PC-9 (cell line): ENCODE results near the gene CELSR2. TPM values are rescaled to one million over a fixed set of nuclear protein-coding genes. Genes with fewer than 3 reads are reported as not detected.

Experiments used
- BruUV-seq: library from RNA; stranded (reverse); fragments of 400-500 nt; replicated peaks from 2 replicates; lab custom pipeline; 2021; lab: Mats Ljungman, UMichigan
- CTCF ChIA-PET: fragments of 300-600 bp; sonication (Branson Sonifier 250); formaldehyde crosslinking; loops from one replicate; lab custom pipeline; 2022; ENCODE audit warnings: antibody characterized with exemption; lab: Charles Lee
- POLR2A ChIA-PET: fragments of 300-600 bp; sonication (Branson Sonifier 250); formaldehyde crosslinking; loops from one replicate; lab custom pipeline; 2022; ENCODE audit warnings: antibody characterized with exemption; ENCODE audit not compliant: unreplicated experiment; lab: Charles Lee
- DNase-seq, 2 experiments: peaks; one replicate each; pipeline versions ENCODE4 v3.0.0 to v3.0.0-alpha.2; 2015 to 2022; ENCODE audit warnings: mixed read lengths in 1 of 2
- H2AFZ ChIP-seq: fragments of 200-600 bp; sonication (generic); 2 replicates; pipeline ENCODE4 v1.8.1; 2017; ENCODE audit warnings: antibody characterized with exemption
- H3F3A ChIP-seq: fragments of 200-600 bp; sonication (generic); 2 replicates; pipeline ENCODE4 v1.8.1; 2017; ENCODE audit warnings: antibody characterized with exemption, mild to moderate bottlenecking, low read depth; ENCODE audit not compliant: insufficient read depth
- H3K27ac ChIP-seq: fragments of 200-600 bp; sonication (generic); 2 replicates; pipeline ENCODE4 v1.6.1; 2016; ENCODE audit warnings: mixed run types
- H3K27me3 ChIP-seq: fragments of 200-600 bp; sonication (generic); 2 replicates; pipeline ENCODE4 v1.6.1; 2016; ENCODE audit warnings: low read depth, mixed run types; ENCODE audit not compliant: insufficient read depth
- H3K36me3 ChIP-seq: fragments of 200-600 bp; sonication (generic); 2 replicates; pipeline ENCODE4 v1.6.1; 2016; ENCODE audit warnings: low read depth, mixed run types
- H3K4me1 ChIP-seq: fragments of 200-600 bp; sonication (generic); replicated peaks from 2 replicates; pipeline ENCODE4 v1.6.1; 2016; ENCODE audit warnings: mixed run types; ENCODE audit not compliant: insufficient read depth
- H3K4me2 ChIP-seq: fragments of 200-600 bp; sonication (generic); 2 replicates; pipeline ENCODE4 v1.6.1; 2017; ENCODE audit warnings: mixed run types
- H3K4me3 ChIP-seq: fragments of 200-600 bp; sonication (generic); 2 replicates; pipeline ENCODE4 v1.6.1; 2016; ENCODE audit warnings: mixed run types
- H3K79me2 ChIP-seq: fragments of 200-600 bp; sonication (generic); 2 replicates; pipeline ENCODE4 v1.6.1; 2017; ENCODE audit warnings: low read depth, mixed run types
- H3K9me2 ChIP-seq: fragments of 200-600 bp; sonication (generic); 2 replicates; pipeline ENCODE4 v1.8.1; 2017; ENCODE audit warnings: mild to moderate bottlenecking; ENCODE audit not compliant: insufficient read depth
- H3K9me3 ChIP-seq: fragments of 200-600 bp; sonication (generic); 2 replicates; pipeline ENCODE4 v1.8.1; 2016; ENCODE audit warnings: low read depth; ENCODE audit not compliant: insufficient read depth
- H4K20me1 ChIP-seq: fragments of 200-600 bp; sonication (generic); 2 replicates; pipeline ENCODE4 v1.8.1; 2017; ENCODE audit not compliant: insufficient read depth
- CTCF ChIP-seq: fragments of 200-600 bp; sonication (generic); conservative IDR thresholded peaks from 2 replicates; pipeline ENCODE4 v1.6.1; 2017; ENCODE audit warnings: mixed run types, antibody characterized with exemption, mild to moderate bottlenecking, moderate library complexity
- EZH2 ChIP-seq: fragments of 200-600 bp; sonication (generic); IDR thresholded peaks from 2 replicates; pipeline ENCODE4 v1.8.0; 2017; ENCODE audit warnings: antibody characterized with exemption, low read depth
- intact Hi-C: fragments of 100-400 bp; cut with micrococcal nuclease; formaldehyde crosslinking; loops from one replicate; pipeline ENCODE4 v1.10.0; 2022; ENCODE audit not compliant: unreplicated experiment
- total RNA-seq: library from RNA; stranded (reverse); gene quantifications from 2 replicates; pipeline ENCODE4 v1.2.3, GENCODE V29; 2021

CELSR2 gene
- total RNA-seq, 1 experiment from 2014 or later: 19.5 TPM

- H3K4me2 ChIP-seq: no peak overlapping the region
- no peaks in the 10 kb centered on the region for H3K36me3 ChIP-seq
- H2AFZ ChIP-seq: no peak overlapping the region
- no TSS peak for BruUV-seq
- no peaks in the 10 kb centered on the region for H3K27me3 ChIP-seq
- no peaks in the 10 kb centered on the region for H3K79me2 ChIP-seq
- no peaks in the 10 kb centered on the region for H3K9me2 ChIP-seq
- H3K27ac ChIP-seq: no peak overlapping the region
- H4K20me1 ChIP-seq: no peaks in the 10 kb centered on the region
- peaks cover 15% of the 10 kb centered on the region for H3F3A ChIP-seq
- POLR2A ChIA-PET: no interaction called here
- CTCF ChIA-PET: interaction anchor here (0.6 to 1.5 kb wide), 3 partner anchors 111 to 189 kb away, joined by 3 to 5 read pairs (median 5); no protein-coding TSS in a partner anchor
- no peak for DNase-seq
- no peak overlapping the region for H3K4me3 ChIP-seq
- H3K4me1 ChIP-seq: peaks cover 25% of the 10 kb centered on the region
- TF ChIP-seq EZH2 (no peak), CTCF (no peak)
- no peaks in the 10 kb centered on the region for H3K9me3 ChIP-seq
- intact Hi-C loops: loop anchor here (5.0 to 10.0 kb wide), 2 partner anchors 218 to 305 kb away; partner anchors contain the start of gene WDR47
Observed at GRCh38 chr1:109259674-109260557, 10.6 kb downstream of the CELSR2 start.

GRCh38 chr1:109261006-109261405 is 11.7 kb downstream of the CELSR2 start:
- Histone ChIP-seq H3K27ac (no peak overlapping the region), H4K20me1 (no peaks in the 10 kb centered on the region), H3K4me1 (peaks cover 18% of the 10 kb centered on the region), H2AFZ (no peak overlapping the region), H3K36me3 (no peaks in the 10 kb centered on the region), H3K9me2 (no peaks in the 10 kb centered on the region), H3K79me2 (no peaks in the 10 kb centered on the region), H3K4me2 (no peak overlapping the region), H3K27me3 (no peaks in the 10 kb centered on the region), H3F3A (peaks cover 15% of the 10 kb centered on the region), H3K4me3 (no peak overlapping the region), H3K9me3 (no peaks in the 10 kb centered on the region)
- CTCF ChIA-PET: no interaction called here
- TF ChIP-seq CTCF (no peak), EZH2 (no peak)
- BruUV-seq: no TSS peak
- intact Hi-C loops: loop anchor here (5.0 to 10.0 kb wide), 2 partner anchors 219 to 306 kb away; partner anchors contain the start of gene WDR47
- POLR2A ChIA-PET: no interaction called here
- DNase-seq: no peak

GRCh38 chr1:109261578-109261977 is 12.2 kb downstream of the CELSR2 start:
- H3F3A ChIP-seq: peaks cover 17% of the 10 kb centered on the region
- no peaks in the 10 kb centered on the region for H4K20me1 ChIP-seq
- no peak overlapping the region for H3K27ac ChIP-seq
- no peak overlapping the region for H3K4me2 ChIP-seq
- no TSS peak for BruUV-seq
- H2AFZ ChIP-seq: no peak overlapping the region
- TF ChIP-seq EZH2 (no peak), CTCF (no peak)
- no peak for DNase-seq
- H3K9me2 ChIP-seq: no peaks in the 10 kb centered on the region
- H3K79me2 ChIP-seq: no peaks in the 10 kb centered on the region
- H3K9me3 ChIP-seq: no peaks in the 10 kb centered on the region
- CTCF ChIA-PET: no interaction called here
- intact Hi-C loops: loop anchor here (5.0 to 10.0 kb wide), 2 partner anchors 219 to 307 kb away; partner anchors contain the start of gene WDR47
- no peaks in the 10 kb centered on the region for H3K27me3 ChIP-seq
- no peak overlapping the region for H3K4me3 ChIP-seq
- POLR2A ChIA-PET: no interaction called here
- H3K36me3 ChIP-seq: no peaks in the 10 kb centered on the region
- H3K4me1 ChIP-seq: peaks cover 14% of the 10 kb centered on the region
